Mammary epithelial cell (primary cell): ENCODE results near the gene ASPSCR1.

Source experiments
- EZH2 ChIP-seq: IDR thresholded peaks from 2 replicates; pipeline ENCODE4 v1.6.1; 2012; ENCODE audit warnings: low read length, inconsistent platforms, borderline replicate concordance
- TF ChIP-seq, protein P1 (sequence below), 2 donors: IDR thresholded peaks in 1 of 2; conservative IDR thresholded peaks in 1 of 2; 2 replicates each; pipeline ENCODE4 v1.5.1; 2011 to 2012; ENCODE audit warnings: inconsistent platforms in 2 of 2, low read length in 2 of 2, mild to moderate bottlenecking in 2 of 2, control low read depth in 1 of 2, low read depth in 1 of 2; ENCODE audit not compliant: insufficient read depth in 1 of 2; ENCODE audit errors: extremely low read depth in 1 of 2

DNA sequence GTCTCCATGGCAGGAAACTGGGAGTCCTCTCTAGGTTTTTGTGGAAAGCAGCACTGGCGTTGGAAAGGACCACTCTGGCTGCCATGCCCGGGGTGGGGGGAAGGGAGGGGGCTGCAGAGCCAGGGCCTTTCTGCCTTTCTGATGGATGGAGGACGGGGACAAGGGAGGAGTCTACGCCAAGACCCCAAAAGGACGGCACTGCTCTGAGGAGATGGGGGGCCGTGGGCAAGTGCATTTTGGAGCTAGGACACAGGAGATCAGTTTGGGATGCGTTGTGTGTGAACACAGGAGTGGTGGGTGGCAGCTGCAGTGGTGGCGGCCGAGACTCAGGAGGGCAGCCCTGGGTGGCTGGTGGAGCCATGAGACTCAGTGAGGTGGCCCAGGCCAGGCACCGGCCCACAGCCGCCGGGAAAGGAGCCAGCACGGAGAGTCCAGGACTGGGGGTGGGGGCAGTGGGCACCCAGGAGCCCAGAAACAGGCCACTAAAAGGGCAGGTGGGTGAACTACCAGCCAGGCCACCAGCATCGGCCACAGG is 43.2 kb downstream of the ASPSCR1 start:
- no peak for TF ChIP-seq EZH2
- TF ChIP-seq, protein P1, sequence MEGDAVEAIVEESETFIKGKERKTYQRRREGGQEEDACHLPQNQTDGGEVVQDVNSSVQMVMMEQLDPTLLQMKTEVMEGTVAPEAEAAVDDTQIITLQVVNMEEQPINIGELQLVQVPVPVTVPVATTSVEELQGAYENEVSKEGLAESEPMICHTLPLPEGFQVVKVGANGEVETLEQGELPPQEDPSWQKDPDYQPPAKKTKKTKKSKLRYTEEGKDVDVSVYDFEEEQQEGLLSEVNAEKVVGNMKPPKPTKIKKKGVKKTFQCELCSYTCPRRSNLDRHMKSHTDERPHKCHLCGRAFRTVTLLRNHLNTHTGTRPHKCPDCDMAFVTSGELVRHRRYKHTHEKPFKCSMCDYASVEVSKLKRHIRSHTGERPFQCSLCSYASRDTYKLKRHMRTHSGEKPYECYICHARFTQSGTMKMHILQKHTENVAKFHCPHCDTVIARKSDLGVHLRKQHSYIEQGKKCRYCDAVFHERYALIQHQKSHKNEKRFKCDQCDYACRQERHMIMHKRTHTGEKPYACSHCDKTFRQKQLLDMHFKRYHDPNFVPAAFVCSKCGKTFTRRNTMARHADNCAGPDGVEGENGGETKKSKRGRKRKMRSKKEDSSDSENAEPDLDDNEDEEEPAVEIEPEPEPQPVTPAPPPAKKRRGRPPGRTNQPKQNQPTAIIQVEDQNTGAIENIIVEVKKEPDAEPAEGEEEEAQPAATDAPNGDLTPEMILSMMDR (conservative IDR thresholded peaks at IDR 0.05 in 1 of 2, IDR thresholded peaks at IDR 0.05 in 1 of 2; ENCODE audit: extremely low read depth in 1 of 2, insufficient read depth in 1 of 2, low read depth in 1 of 2, low read length in 2 of 2) = no peak
